Left colon (tissue), 2 donors: ENCODE measurements around the gene NPIPB2. TPM values are rescaled to one million over a fixed set of nuclear protein-coding genes. Genes with fewer than 3 reads are reported as not detected.
"Not testable (repeated sequence)": the region's sequence is repeated elsewhere in the genome, so short reads cannot be mapped to it uniquely, and the experiment has no call there.

Source experiments
- ATAC-seq: fragments of 200-7000 bp; cut with Tn5 transposase; one replicate; pipeline ENCODE4 v1.9.1; 2020; ENCODE audit warnings: mild to moderate bottlenecking, moderate library complexity
- DNase-seq, 2 donors: peaks; one replicate each; pipeline ENCODE4 v3.0.0-alpha.2; 2020
- intact Hi-C, 2 donors: fragments of 100-400 bp; cut with DNase I in 1 of 2; cut with micrococcal nuclease in 1 of 2; formaldehyde crosslinking; loops; one replicate each; pipeline versions ENCODE4 v1.11.2 to v1.14.0; 2022; cut with DNase I, micrococcal nuclease
- total RNA-seq, 2 donors: library from RNA; stranded (reverse); fragmentation: NEBNext Ultra II Directional; extraction: Animal tissue kit (Norgen Biotek cat#: 25700); gene quantifications; one replicate each; pipeline ENCODE4 v1.2.1, GENCODE V29; 2021
- donor health status: DM: no; HTN: no; CAD: no.
- donor health status: DM: yes; HTN: yes; CAD: no.

NPIPB2 gene
- total RNA-seq, 2 donors from 2014 or later, result 13.0 to 15.1 TPM

GRCh38 chr16:11964761-11965551 is 23.1 kb upstream of the NPIPB2 start, which contains the start of gene TNFRSF17:
Gene TNFRSF17, plus strand, starts transcription at chr16:11965210. Its CDS starts 115 bp downstream, at chr16:11965325.
- no peak for ATAC-seq
- intact Hi-C loops, result no loop called here
- no peak for DNase-seq

DNA sequence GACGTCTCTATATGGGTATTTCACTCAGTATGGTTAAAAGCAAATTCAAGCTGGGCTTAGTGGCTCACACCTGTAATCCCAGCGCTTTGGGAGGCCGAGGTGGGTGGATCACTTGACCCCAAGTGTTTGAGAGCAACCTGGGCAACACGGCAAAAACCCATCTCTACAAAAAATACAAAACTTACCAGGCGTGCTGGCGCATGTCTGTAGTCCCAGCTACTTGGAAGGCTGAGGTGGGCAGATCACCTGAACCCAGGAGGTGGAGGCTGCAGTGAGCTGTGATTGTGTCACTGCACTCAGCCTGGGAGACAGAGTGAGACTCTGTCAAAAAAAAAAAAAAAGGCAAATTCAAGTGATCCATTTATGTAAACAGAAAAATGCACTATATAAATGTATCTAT is 21.9 kb upstream of the NPIPB2 start:
- intact Hi-C loops, result no loop called here
- DNase-seq, result no peak
- no peak for ATAC-seq

- ATAC-seq, DNase-seq, intact Hi-C loops: not testable (repeated sequence)
These were observed 21.1 kb upstream of the NPIPB2 start for GRCh38 chr16:11962978-11963377.

DNA sequence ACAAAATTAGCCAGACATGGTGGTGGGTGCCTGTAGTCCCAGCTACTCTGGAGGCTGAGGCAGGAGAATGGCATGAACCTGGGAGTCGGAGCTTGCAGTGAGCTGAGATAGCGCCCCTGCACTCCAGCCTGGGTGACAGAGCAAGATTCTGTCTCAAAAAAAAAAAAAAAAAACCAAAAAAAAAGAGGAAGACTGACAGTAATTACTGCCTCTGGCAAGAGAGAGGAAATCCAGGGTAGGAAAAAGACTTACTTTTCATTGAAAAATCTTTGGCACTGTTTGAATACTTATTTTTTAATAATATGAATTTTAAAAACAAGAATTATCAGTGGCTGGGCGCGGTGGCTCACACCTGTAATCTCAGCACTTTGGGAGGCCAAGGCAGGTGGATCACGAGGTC is 20.6 kb upstream of the NPIPB2 start:
- DNase-seq, intact Hi-C loops, ATAC-seq: not testable (repeated sequence)

GRCh38 chr16:11957591-11958395 is 15.9 kb upstream of the NPIPB2 start:
- DNase-seq (no peak), ATAC-seq (no peak)
- intact Hi-C loops, result no loop called here

- DNase-seq, result no peak
- intact Hi-C loops, result no loop called here
- ATAC-seq, result no peak
These were observed 14.7 kb upstream of the NPIPB2 start for GRCh38 chr16:11956558-11956957.

- intact Hi-C loops, result no loop called here
- no peak for ATAC-seq
- no peak for DNase-seq
These were observed 13.9 kb upstream of the NPIPB2 start for GRCh38 chr16:11955713-11956123.

DNA sequence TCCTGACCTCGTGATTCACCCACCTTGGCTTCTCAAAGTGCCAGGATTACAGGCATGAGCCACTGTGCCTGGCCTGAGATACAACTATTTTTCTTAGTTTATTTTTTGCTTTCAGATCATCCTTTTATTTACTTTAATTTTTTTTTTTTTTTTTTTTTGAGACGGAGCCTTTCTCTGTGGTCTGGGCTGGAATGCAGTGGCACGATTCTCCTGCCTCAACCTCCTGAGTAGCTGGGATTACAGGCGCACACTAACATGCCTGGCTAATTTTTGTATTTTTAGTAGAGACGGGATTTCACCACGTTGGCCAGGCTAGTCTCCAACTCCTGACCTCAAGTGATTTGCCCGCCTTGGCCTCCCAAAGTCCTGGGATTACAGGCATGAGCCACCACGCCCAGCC is 11.7 kb upstream of the NPIPB2 start:
- intact Hi-C loops, DNase-seq, ATAC-seq: not testable (repeated sequence)

DNA sequence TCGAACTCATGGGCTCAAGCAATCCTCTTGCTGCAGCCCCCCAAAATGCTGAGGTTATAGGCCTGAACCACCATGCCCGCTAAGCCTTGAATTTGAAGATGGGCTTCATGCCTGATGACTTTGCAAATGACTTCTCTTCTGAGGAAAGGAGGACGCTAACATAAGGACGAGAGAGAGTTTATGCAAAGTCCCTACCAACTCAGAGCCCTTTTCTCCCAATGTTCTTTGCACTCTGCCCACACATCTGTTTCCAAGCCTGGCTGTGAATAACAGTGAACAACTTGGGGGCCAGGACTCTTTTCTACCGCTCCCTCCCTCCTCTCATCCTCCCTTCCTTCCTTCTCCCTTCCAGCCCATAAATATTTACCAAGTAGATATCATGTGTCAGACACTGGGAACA is 8.5 kb upstream of the NPIPB2 start:
- intact Hi-C loops, result no loop called here
- ATAC-seq, result no peak

DNA sequence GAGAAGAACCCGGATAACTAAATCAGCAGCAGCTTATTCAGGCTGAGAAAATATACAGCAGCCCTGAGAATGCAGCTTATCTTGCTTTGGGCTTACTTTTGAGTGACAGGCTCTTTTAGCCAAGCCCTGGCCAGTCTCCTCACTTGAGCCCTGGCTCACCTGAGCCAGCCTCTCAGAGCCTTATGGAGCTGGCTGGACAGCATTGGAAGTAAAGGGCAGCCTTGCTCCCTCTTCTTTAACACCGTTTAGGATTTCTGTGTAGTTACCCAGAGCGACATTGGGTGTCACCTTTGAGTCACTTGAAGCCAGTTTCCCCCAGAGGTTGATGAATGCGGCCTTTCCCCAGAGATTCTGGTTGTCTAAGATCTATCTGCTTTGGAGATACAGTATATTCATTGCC is 7.7 kb upstream of the NPIPB2 start:
- no peak for DNase-seq
- ATAC-seq, result peak; percentile 73

More for the DNA sequence above, 8.5 kb upstream of the NPIPB2 start:
- no peak for DNase-seq

GRCh38 chr16:11948819-11949218 is 7.0 kb upstream of the NPIPB2 start:
- intact Hi-C loops, result no loop called here
- no peak for DNase-seq
- no peak for ATAC-seq

More for the DNA sequence above, 7.7 kb upstream of the NPIPB2 start:
- intact Hi-C loops, result no loop called here

DNA sequence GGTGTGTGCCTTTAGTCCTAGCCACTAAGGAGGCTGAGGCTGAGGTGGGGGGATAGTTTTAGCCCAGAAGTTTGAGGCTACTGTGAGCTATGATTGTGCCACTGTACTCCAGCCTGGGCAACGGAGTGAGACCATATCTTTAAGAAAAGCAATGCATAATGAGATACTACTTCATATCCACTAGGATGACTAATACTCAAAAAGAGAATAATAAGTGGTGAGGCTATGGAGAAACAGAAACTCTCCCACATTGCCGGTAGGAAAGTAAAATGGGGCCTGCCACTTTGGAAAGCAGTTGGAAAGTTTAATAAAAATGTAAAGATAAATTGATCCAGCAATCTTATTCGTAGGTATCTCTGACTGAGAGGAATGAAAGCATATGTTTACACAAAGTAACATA is 4.6 kb upstream of the NPIPB2 start:
- intact Hi-C loops, result no loop called here
- DNase-seq (no peak), ATAC-seq (no peak)

GRCh38 chr16:11927350-11927749 is 14.5 kb downstream of the NPIPB2 start:
- DNase-seq, ATAC-seq, intact Hi-C loops: not testable (repeated sequence)

DNA sequence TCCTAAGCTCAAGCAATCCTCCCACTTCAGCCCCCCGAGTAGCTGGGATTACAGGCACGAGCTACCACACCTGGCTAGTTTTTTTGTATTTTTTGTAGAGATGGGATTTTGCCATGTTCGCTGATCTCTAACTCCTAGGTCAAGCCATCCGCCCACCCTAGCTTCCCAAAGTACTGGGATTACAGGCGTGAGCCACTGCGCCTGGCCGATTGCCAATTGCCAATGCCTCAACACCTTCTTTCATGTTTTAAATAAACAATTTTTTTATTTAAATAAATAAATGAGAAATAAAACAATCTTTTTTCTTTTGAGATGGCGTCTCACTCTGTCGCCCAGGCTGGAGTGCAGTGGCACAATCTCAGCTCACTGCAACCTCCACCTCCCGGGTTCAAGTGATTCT is 17.8 kb downstream of the NPIPB2 start:
- intact Hi-C loops, ATAC-seq, DNase-seq: not testable (repeated sequence)

DNA sequence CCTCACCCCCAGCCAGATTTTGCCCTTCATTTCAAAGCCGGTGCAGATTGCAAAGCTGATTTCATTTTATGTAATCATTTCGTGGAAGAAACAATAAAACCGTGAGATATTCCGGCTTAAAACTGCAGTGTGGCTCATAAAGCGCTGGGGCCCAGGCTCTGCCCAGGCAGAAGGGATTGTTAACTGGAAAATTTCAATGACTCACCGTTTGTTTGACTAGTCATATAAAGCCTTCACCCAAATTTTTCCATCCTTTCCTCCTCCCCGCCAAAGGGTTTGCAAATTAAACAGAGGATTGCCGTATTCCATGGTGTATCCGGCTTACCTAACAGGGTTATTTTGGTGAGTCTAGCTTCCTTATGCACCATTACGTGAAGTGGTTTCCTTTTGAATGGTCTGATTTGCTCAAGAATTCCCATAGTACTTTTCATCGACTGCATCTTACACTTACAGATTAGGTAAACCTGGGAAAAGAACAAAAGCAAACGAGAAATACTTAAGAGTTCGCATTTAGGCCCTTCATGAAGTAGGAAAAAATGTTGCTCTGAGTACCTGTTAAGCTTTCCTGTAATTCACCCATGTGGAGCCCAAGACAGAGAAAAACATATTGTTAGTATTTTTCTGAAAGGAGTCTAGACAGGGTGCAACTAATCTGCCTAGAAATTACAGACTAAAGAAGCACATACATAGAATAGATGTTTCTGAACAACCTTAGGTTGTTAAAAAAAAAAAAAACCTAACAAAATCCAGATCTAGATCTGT is 25.1 kb downstream of the NPIPB2 start:
- peak; percentile 64 for ATAC-seq
- intact Hi-C loops, result loop anchor here in 1 of 2 donors (10.0 kb wide), 1 partner anchor 58 kb away; the partner anchor contains the start of gene SNX29

DNA sequence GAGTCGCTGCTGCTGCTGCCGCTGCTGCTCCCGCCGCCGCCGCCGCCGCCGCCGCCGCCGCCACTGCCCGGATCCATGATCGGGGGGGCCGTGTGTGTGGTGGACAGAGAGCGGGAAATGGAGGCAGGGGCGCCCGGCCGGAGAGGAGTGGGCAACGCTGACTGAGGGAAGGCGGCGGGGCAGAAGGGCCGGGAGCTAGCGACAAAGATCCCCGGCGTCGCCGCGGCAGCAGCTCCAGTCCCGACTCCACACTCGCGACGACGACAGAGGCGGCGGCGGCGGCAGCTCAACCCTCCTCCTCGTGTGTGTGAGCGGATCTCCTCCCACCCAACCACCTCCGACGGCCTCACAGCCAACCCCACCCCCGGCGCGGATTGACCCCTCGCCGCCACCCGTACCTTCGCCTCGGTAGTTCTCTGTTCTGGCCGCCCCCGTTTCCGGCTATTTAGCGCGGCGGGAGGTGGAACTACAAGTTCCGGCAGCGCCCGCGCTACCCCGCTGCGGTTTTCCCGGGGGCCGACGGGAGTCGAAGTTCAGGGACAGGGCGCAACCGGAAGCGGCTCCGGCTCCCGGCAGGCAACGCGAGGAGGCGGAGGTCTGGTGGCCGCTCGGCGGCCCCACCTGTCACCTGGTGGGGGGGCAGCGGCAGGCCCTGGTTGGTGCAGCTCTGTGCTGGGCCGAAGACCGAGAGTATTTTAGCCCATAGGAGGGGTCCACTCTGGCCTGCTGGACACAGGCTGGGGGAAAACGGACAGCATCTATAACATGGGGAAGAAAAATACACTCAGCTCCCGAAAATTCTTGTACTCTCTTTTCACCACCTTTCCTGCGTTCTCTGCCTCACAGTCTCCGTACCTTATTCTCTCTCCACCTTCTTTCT is 26.0 kb downstream of the NPIPB2 start, which contains the start of gene GSPT1:
Gene GSPT1, minus strand, starts transcription at position 313 of the 880 bp plus-strand sequence. Its CDS starts 236 bp downstream, at position 77.
- intact Hi-C loops, result loop anchor here in 1 of 2 donors (10.0 kb wide), 1 partner anchor 59 kb away; the partner anchor contains the start of gene SNX29
- DNase-seq (peak; percentile 99), ATAC-seq (peak; percentile 85)

More for the DNA sequence above, 25.1 kb downstream of the NPIPB2 start:
- peak; percentile 51 to 58 for DNase-seq

GRCh38 chr16:11915114-11915643 is 26.7 kb downstream of the NPIPB2 start:
- DNase-seq, result peak in 1 of 2 donors; percentile 66
- intact Hi-C loops, result loop anchor here in 1 of 2 donors (10.0 kb wide), 1 partner anchor 60 kb away; the partner anchor contains the start of gene SNX29
- ATAC-seq, result peak; percentile 29
